Measurements from ENCODE around the gene RAB8B.

The RAB8B gene

DNA sequence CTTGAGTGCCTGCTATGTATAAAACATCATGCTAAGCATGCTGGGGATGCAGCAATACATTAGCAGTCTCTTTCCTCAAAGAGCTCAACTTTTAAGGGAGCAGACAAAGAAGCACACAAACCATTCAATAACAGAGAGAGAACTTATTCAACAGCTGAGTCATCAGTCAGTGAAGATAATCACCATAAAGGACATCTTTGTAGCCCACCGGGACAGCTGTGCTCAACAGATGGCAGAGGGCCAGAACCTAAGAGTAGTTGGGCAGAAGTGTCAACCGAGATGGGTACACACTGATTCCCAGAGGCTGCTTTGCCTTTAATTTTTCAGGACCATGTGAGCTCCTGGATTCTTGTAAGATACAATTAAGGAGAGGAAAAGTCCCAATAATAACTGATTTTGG is 4.2 kb upstream of the RAB8B start:
- DNase-seq: peak in 3 of 56 donors; percentile 3 to 44 (median 22)

DNA sequence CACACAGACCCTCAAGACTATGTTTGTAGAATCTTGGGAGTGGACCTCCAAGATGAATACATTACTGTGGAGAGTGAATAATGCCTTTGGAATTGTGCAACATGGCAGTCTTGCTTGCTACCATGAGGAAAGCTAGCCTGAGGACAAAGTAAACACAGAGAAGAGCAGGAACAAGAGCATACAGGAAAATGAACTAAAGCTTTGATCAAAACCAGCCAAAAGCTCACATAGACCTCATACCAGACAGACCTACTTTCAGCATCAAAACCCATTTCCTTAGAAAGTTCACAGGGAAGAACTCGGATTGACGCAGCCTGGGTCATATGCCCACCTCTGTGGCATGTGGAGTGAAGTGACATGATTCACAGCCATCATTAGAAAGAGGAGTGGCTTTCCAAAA is 3.3 kb upstream of the RAB8B start:
- no peak for DNase-seq

DNA sequence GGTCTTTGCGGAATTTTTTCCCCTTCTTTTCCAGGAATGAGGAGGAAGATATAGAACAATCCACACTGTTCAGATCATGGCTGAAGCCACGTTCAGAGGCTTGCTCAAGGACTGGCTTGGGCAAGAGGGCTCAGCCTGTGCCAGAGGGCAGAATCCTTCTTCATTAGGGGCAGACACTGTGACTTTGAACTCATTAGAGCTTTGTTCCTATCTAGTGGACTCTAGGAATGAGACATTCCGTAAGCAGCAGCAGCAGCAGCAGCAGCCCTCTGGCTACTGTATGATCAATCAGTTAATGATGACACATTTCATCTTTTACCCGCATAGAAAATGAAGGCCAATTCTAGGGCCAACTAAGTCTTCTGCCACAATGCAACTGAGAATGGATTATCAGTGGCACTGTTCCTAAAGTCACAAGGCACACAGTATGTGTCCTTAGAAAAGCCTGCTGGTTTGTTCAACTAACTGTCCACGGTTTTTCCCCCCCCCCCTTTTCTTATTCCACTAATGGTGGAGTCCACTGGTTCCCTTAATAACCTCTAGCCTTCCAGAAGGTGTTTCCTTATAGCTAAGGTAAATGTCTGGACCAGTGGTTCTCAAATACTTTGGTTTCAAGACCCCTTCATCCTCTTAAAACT is 1.7 kb upstream of the RAB8B start:
- DNase-seq: no peak

DNA sequence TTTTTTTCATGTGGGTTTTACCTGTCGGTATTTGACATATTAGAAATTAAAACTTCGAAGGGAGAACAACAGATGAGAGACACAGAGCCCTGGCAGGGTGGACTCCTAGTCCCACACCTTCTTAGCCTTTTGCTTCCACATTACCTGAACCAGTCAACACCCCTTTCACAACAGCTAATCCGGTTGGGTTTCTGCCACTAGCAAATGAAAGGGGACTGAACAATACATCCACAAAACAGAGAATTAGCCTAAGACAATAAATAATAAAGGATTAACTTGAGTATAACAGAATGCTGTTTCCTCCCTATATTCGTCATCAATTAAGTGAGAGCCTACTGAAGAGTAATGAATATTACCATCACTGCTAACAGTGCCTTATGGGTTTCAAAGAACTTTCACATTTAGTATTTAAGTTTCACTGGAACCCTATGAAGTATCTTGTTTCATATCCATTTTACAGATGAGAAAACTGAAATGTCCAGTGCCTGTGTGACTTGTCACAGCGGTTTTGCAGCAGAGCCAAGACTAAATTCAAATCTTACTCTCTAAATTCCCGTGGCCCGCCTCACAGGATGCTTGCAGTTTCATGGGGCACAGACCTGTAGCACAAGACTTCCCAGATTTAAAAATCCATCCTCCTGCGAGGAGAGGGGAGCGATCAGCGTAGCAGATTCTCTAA is 1.0 kb upstream of the RAB8B start:
- DNase-seq: no peak

DNA sequence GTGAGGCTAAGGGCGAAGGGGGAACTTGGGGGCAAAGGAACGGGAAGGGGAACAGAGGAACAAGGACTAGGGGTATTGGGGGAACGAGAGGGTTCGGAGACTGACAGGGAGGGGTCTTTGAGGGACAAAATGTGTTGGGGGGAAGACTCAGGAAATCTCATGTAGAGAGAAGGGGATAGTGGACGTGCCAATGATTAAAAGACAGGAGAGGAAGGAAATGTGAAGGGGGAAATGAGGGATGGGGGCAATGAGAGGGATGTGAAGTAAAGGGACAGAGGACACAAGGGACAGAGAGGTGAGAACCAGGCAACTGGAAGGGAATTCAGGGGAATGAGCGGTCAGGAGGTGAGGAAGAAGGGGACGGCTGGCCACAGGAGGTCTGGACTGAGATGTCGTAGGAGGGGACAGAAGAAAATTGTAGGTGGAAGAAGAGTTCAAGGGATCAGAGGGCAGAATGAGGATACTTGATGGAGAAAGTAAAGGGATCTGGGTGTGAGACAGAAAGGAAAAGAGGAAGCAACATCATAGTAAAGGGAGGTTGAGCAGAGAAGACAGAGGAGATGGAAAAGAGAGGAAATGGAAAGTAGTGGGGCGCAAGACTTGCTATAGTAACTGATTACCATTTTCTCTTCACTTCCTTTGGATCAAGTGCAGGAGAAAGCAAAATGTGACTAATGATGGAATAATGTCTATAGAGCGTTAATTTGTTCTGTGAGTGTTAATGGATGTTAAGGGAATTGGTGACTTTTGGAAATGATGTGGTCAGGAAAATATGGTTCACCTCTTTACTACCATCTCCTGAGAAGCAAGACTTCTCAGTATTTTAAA is 749 bp downstream of the RAB8B start:
- no peak for DNase-seq

DNA sequence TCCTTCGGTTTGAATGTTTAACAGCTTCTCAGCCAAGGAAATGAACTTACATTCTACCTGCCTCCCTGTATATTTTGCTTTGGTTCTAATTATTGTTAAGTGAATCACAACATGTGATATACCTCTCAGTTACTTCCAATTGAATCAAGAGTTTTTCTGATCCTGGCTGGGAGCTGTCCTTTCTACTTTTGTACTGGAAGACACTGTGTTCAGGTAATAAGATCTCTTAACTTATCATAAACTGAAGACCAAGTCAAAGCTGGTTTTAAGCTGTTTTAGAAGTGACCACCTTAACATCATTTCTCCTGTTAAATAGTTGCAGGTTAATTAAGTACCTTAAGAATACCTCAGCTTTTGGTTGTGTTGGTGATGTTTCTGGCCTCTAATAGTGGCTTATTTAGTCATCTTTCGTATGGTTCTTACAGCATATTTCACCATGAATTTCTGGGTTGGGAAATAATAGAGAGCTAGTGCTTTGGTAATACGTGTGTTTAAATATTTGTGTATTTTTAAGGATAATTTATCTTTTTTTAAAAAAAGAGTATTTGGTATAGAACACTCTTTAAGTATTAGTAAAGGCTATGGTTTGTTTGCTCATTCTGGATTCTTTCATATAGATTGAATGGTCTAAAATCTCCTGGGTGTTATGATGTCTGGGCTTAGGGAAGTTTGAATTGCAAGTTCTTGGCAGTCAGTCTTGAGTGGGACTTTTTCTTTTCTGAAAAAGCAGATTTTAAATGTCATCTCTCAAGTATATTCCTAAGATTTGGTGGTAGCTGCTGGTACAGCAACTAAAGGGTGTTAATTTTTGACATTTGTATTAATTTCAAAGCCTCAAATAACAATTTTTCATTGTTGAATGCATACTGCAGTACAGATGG is 1.6 kb downstream of the RAB8B start:
- DNase-seq: no peak

DNA sequence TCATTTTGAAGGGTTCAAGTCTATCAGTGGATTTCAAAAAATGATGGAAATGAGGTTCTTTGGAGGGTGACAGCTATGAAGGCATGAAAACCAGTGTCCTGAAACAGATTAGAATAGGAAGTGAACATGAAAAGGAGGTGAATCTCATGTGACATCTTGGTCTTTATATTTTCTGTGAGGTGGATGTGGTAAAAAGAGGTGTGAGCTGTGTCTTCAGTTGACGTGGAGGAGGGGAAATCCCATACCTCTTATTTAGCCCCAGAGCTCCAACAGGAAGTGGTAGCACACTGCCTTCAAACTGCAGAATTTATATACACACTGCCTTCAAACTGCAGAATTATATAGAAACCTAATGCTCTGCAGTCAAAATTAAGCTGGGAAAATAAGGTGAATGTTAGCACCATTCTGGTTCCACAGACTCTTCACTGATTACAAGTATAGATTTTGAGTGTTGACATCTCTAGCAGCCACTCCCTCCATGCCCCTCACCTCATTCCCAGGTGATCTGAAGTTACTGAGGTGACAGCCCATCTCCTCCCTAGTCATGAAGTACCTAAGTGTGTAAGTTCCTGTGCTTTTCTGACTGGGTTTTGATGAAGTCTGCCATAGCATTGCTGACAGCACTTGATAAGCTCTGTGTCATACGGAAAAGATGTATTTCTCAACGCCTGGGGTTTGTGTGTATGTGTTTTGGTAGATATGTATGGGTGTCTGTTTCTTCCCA is 2.7 kb downstream of the RAB8B start:
- DNase-seq: no peak

DNA sequence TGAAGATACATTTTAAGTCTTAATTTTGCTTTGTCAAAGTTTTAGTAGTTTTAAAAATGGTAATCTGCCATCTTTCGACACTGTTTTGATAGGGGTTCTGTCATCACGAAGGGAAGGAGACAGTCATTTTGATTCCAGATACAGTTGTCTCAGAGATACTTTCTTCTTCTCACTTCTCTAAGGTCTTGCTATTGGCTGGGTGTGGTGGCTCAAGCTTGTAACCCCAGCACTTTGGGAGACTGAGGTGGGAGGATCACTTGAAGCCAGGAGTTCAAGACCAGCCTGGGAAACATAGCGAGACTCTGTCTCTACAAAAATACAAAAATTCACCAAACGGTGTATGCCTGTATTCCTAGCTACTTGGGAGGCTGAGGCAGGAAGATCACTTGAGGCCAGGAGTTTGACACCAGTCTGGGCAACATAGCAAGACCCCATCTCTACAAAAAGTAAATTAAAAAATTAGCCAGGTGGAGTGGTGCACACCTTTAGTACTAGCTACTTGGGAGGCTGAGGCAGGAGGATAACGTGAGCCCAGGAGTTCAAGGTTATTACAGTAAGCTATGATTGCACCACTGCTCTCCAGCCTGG is 3.3 kb downstream of the RAB8B start:
- no peak for DNase-seq

DNA sequence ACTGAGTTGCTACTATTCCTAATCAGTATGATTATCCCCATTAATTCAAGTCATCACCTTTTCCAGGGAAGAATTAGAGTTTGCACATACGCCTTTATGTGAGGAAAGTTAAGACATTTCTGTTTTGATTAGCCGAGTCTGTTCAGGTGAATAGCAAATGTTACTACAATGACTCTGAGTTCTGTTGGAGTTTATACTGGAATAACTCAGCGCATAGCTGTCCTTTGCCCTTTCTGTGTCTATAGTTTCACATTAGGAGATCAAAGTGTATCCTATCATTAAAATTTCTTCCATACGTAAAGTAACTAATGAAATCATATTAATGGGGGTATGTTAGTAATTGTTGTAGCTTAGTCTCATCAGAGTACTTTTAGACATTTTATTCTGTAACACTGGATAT is 4.9 kb downstream of the RAB8B start:
- no peak for DNase-seq

DNA sequence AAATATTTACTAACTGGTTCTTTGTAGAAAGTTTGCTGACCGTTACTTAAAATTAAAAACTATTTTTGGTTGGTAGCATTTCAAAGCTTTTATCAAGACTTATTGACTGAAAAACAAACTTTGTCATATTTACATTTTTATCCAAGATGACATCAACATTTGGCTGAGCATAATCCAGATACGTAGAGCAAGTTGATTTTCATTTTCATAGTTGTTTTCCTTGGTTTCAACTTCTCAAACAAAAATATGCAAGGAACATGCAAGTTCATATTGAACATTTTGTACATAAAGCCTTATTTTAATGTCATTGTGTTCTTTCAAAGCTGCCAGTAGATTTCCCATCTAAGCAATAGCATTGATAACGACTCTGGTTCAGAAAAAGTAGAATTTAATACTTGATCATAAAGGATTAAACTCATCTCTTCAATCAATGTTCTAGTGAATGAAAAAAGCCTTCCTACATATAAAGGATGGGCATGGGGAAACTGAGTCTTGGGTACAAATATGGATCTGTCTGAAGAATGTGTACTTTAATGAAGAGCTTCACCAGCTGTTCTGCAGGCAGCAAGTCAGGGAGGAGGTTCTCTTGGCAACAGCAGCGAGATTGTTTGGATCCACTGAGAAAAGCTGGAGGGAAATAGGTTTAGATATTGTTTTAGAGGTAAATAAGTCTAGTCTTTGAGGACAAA is 5.6 kb downstream of the RAB8B start:
- DNase-seq: peak in 1 of 56 donors; percentile 63

DNA sequence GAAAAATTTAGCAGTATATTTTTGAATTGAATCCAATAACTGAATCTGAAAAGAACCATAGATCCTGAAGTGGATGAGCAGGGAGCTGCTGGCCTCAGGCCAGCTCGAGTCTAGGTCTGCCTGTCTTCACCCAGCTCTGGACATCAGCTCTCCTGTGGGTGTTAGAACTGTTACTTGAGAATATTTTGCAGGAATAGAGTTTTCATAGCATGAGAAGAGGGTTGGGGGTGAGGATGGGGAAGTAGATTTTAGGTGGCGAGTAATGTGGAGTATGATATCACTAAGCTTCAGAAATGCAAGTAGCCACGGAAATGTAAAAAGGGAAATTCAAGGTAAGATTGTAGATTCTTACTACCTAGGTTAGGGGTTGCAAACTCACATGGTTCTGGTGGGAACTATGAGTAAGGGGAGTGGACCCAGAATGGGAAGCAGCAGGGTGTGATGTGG is 6.2 kb downstream of the RAB8B start:
- DNase-seq: peak in 3 of 56 donors; percentile 5 to 63 (median 12)

DNA sequence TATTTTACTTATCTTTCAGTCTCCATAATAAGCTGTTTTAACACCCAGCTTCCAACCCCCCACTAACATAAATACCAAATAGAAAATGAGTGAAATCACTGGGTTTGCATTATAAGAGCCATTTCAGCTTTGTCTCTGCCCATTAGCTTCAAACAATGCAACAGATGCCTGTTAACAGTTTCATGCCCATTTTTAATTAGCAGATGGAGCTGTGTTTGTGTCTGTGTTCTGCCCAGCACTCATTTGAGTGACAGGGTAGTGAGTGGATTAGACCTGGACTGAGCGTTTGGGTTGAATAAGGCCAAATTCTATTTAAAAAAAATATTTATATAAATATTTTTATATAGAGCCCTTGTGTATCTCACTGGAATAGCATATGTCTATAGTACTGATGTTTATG is 7.4 kb downstream of the RAB8B start:
- DNase-seq: no peak

DNA sequence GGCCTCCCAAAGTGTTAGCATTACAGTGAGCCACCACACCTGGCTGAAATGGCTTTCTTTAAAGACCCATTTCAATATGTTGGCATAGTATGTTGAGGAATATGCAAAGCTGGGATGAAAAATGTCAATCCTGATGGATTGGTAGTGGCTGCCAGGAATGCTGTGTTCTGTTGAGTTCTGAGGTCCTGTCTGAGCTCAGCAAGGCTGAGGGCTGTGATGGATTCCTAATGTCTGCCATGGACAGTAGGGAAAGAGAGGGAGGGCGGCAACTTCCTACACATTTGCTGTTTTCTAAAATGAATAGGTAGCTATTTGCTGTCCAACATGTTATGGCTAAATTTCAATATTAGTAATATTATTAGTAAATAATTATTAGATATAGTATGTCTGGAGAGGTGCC is 8.2 kb downstream of the RAB8B start:
- no peak for DNase-seq

DNA sequence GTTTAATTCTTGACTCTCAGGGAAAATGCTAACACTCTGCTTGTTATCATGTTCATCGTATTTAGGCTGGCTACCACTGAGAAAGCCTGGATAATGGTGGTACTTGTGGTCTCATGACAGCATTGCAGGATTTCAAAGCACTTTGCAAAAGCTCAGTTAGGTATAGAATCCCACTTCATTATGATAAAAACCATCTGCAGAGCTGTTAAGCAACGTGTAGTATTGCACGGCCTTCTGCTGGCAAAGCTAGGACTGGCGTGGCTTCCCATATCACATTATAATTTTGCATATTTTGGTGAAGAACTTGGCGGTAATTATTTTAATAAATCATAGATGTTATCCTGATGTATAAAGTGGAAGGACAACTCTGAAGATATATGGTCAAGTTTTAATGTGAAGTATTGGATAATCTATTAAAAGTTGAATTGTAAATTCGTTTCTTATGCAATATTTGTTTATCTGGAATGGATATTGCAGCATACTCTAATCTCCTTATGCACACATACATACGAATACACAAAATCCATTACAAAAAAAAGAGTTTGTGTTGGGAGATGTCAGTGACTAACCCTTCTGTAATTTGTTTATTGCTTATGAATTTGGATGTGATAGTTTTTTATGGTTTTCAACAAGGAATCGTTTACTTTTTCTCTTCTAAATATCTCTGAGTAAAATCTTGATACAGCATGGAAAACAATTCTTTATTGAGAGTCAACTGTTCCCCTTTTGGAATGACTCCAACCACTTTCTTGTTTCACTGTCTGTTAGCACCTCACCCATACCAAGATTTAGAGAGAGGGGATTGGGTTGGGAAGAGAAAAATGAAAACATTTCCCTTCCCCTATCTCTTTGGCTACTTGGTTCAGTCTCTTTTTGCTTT is 9.2 kb downstream of the RAB8B start:
- DNase-seq: no peak

DNA sequence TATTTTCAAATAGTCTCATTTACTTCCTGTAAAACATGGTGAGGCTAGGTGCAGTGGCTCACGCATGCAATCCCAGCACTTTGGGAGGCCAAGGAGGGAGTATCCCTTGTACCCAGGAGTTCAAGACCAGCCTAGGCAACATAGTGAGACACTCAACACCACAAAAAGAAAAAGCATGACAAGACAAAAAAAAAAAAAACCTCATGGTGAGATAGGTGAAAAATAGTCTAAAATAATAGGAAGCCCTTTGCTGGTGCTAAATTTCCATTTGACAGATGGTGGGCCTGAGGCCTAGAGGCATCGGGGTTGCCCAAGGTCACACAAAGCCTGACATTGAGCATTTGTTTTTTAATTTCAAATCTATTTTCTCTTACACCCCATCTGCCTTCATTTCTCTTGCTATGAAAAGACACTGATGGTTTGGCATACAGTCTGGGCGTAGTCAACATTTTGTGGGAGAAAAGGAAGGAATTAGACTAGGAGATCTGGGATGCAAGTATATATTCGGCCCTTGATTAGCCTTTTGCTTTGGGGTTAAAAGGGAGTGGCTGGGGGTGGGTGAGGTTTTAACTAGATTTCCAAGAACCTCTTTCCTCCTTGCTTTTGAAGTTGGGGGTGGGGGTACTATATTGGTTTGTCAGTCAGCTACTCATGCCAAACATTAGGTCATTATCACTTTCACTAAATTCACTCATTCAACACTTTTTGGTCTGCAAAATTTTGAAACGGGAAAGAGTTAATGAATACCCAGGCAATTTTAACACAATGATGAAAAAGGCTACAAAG is 11.3 kb downstream of the RAB8B start:
- DNase-seq: no peak

DNA sequence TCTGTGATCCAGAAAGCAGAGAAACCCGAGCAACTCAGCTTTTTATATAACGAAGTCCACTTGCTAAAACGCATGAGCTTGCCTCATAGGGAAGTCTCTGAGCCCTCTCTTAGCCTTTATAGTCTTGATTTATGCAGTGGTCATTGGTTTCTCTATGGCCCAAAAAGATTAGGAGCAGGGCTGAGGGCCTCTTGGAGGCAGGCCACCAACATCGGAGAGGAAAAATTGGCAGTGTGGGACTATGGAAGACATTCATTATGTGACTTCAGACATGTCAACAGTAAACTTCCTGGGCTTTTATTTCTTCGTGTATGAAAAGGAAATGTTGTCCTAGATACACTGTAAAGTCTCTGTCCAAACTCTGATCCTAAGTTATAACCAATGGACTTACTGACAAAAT is 13.5 kb downstream of the RAB8B start:
- no peak for DNase-seq

DNA sequence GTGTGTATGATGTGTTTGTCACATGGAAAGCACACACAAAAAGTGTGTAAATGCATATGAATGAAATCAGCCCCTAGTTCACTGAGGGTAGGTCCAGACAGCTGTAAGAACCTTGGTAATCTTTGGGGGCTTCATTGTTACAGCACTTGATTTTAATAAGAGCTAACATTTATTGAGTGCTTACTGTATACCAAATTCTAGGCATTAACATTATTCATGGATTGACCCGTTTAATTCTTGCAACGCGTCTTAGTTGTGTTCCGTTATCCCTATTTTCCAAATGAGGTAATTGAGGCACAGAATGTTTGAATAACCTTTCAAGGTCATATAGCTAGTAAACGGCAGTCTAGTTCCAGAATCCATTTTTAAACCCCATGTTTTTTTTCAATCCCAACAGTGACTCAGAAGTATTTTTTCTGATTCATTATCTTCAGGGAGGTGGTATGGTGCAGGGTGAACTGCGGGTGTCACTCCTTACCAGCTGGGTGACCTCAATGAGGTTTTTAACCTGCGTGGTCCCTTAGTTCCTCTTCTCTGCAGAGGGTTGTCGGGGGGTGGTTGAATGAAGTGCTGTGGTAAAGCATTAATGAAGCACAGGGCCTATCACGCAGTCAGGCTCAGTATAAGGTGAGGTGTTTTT is 14.2 kb downstream of the RAB8B start:
- DNase-seq: no peak
